ENCODE data around the gene ESPNL.
"Not testable (repeated sequence)": the region's sequence is repeated elsewhere in the genome, so short reads cannot be mapped to it uniquely, and the experiment has no call there.

Gene ESPNL

DNA sequence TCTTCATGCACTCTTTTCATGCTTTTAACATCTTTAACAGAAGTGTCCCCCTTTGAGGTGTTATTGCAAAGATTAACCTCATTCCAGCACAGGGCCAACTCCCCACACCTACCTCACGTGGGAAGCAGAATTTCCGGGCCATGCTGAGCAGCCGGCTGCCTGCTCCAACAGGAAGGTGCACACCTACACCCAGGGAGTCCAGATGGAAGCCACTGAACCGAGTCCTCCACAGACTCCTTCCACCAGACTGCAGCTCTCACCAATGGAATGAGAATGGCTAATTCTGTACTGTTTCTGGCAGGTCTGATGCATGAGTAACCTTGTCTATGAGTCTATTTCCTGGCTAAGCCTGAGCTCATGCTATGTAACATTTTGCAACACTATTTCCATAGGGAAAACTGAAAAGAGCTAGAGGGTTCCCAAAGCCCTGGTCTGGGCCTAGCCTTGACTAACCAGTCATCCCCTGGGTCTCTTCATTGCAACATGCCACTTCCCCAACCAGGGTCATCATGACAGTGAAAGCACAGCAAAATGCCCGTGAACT lies 69.6 kb downstream of the ESPNL start:
- no peak overlapping the region for H2BK5ac ChIP-seq (ENCODE audit: low read length)
- peaks cover 8% of the 10 kb centered on the region for H3K36me3 ChIP-seq (ENCODE audit: control insufficient read depth, insufficient read depth, low read length)
- no peak overlapping the region for H3K4me3 ChIP-seq (ENCODE audit: low read length)
- H3K23ac ChIP-seq (ENCODE audit: low read length), result no peak overlapping the region
- H3K4ac ChIP-seq (ENCODE audit: low read depth, low read length), result no peak overlapping the region
- H3K79me2 ChIP-seq (ENCODE audit: control insufficient read depth, insufficient read depth, low read length), result no peaks in the 10 kb centered on the region
- no peak overlapping the region for H2BK120ac ChIP-seq (ENCODE audit: low read depth, low read length)
- H2AK5ac ChIP-seq (ENCODE audit: low read length), result no peak overlapping the region
- no peak overlapping the region for H3K9ac ChIP-seq (ENCODE audit: low read length)
- no peaks in the 10 kb centered on the region for H3K27me3 ChIP-seq (ENCODE audit: insufficient read depth, low read length, poor library complexity)
- DNase-seq, result no peak
- H3K4me1 ChIP-seq (ENCODE audit: control insufficient read depth, low read depth, low read length), result no peaks in the 10 kb centered on the region
- no peak overlapping the region for H3K18ac ChIP-seq (ENCODE audit: low read length)
- H4K5ac ChIP-seq (ENCODE audit: low read length), result no peak overlapping the region
- H2BK15ac ChIP-seq (replicated peaks; ENCODE audit: low read depth), result no peak overlapping the region
- no peaks in the 10 kb centered on the region for H3K79me1 ChIP-seq (ENCODE audit: low read length)
- H3K4me2 ChIP-seq (ENCODE audit: low read length), result no peak overlapping the region
- no peak overlapping the region for H4K8ac ChIP-seq (ENCODE audit: low read depth, low read length)
- WGBS (ENCODE audit: extremely low coverage, insufficient coverage, low lambda C conversion rate), result no CpG with 5 or more reads among the region's 5 CpGs
- no peak overlapping the region for H3K27ac ChIP-seq (ENCODE audit: low read depth, low read length)
- no peak overlapping the region for H3K56ac ChIP-seq (ENCODE audit: low read length)

- H3K4me2 ChIP-seq (ENCODE audit: low read length), result no peak overlapping the region
- WGBS (ENCODE audit: extremely low coverage, insufficient coverage, low lambda C conversion rate), result no CpG with 5 or more reads among the region's 21 CpGs
- H3K4ac ChIP-seq (ENCODE audit: low read depth, low read length), result no peak overlapping the region
- no peak overlapping the region for H2AK5ac ChIP-seq (ENCODE audit: low read length)
- H3K27ac ChIP-seq (ENCODE audit: low read depth, low read length), result no peak overlapping the region
- no peak overlapping the region for H2BK120ac ChIP-seq (ENCODE audit: low read depth, low read length)
- no peak overlapping the region for H3K23ac ChIP-seq (ENCODE audit: low read length)
- no peak overlapping the region for H2BK15ac ChIP-seq (replicated peaks; ENCODE audit: low read depth)
- H2BK5ac ChIP-seq (ENCODE audit: low read length), result no peak overlapping the region
- no peak overlapping the region for H4K8ac ChIP-seq (ENCODE audit: low read depth, low read length)
- no peaks in the 10 kb centered on the region for H3K4me1 ChIP-seq (ENCODE audit: control insufficient read depth, low read depth, low read length)
- no peak overlapping the region for H3K56ac ChIP-seq (ENCODE audit: low read length)
- H3K9ac ChIP-seq (ENCODE audit: low read length), result no peak overlapping the region
- H3K18ac ChIP-seq (ENCODE audit: low read length), result no peak overlapping the region
- H4K5ac ChIP-seq (ENCODE audit: low read length), result no peak overlapping the region
- no peaks in the 10 kb centered on the region for H3K79me1 ChIP-seq (ENCODE audit: low read length)
- no peaks in the 10 kb centered on the region for H3K27me3 ChIP-seq (ENCODE audit: insufficient read depth, low read length, poor library complexity)
- no peak for DNase-seq
- peaks cover 9% of the 10 kb centered on the region for H3K36me3 ChIP-seq (ENCODE audit: control insufficient read depth, insufficient read depth, low read length)
- no peak overlapping the region for H3K4me3 ChIP-seq (ENCODE audit: low read length)
- no peaks in the 10 kb centered on the region for H3K79me2 ChIP-seq (ENCODE audit: control insufficient read depth, insufficient read depth, low read length)
Measured at GRCh38 chr2:238170386-238171071, 70.4 kb downstream of the ESPNL start.

GRCh38 chr2:238171072-238171431 lies 70.9 kb downstream of the ESPNL start:
- not testable (repeated sequence) for DNase-seq; H3K4me2 ChIP-seq (ENCODE audit: low read length); H3K79me1 ChIP-seq (ENCODE audit: low read length); H3K18ac ChIP-seq (ENCODE audit: low read length); H4K5ac ChIP-seq (ENCODE audit: low read length); H2BK15ac ChIP-seq (replicated peaks; ENCODE audit: low read depth); H2AK5ac ChIP-seq (ENCODE audit: low read length); H3K36me3 ChIP-seq (ENCODE audit: control insufficient read depth, insufficient read depth, low read length); H3K56ac ChIP-seq (ENCODE audit: low read length); H3K4me3 ChIP-seq (ENCODE audit: low read length); H3K79me2 ChIP-seq (ENCODE audit: control insufficient read depth, insufficient read depth, low read length); H3K4me1 ChIP-seq (ENCODE audit: control insufficient read depth, low read depth, low read length); H4K8ac ChIP-seq (ENCODE audit: low read depth, low read length); H3K23ac ChIP-seq (ENCODE audit: low read length); H3K4ac ChIP-seq (ENCODE audit: low read depth, low read length); H3K9ac ChIP-seq (ENCODE audit: low read length); H3K27ac ChIP-seq (ENCODE audit: low read depth, low read length); H2BK5ac ChIP-seq (ENCODE audit: low read length); H2BK120ac ChIP-seq (ENCODE audit: low read depth, low read length); H3K27me3 ChIP-seq (ENCODE audit: insufficient read depth, low read length, poor library complexity)
- WGBS (ENCODE audit: extremely low coverage, insufficient coverage, low lambda C conversion rate), result no CpG with 5 or more reads among the region's 5 CpGs

- no peak for DNase-seq
Measured at GRCh38 chr2:238171575-238172187, 71.5 kb downstream of the ESPNL start.

DNA sequence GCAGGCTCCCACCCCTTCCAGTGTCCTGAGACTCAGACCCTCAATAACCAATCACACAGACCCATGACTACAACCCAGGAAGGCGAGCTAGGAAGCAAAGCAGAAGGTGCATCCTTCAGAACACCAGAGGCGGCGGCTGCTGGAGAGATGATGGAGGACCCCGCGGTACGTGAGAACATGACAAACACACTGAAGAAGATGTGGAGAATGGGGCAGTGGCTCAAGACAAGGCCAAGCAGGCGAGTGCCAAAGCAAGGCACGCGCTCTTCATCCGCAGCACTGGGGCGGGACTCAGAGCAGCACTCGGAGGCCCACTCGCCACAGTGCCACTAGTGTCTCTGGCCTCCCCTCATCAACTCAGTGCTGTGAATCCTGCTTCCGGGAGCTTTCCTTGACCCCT lies 72.3 kb downstream of the ESPNL start:
- H3K23ac ChIP-seq (ENCODE audit: low read length), result no peak overlapping the region
- H3K4me2 ChIP-seq (ENCODE audit: low read length), result no peak overlapping the region
- no peak overlapping the region for H2BK120ac ChIP-seq (ENCODE audit: low read depth, low read length)
- peaks cover 13% of the 10 kb centered on the region for H3K36me3 ChIP-seq (ENCODE audit: control insufficient read depth, insufficient read depth, low read length)
- no CpG with 5 or more reads among the region's 14 CpGs for WGBS (ENCODE audit: extremely low coverage, insufficient coverage, low lambda C conversion rate)
- H3K27ac ChIP-seq (ENCODE audit: low read depth, low read length), result no peak overlapping the region
- no peak overlapping the region for H2AK5ac ChIP-seq (ENCODE audit: low read length)
- H4K8ac ChIP-seq (ENCODE audit: low read depth, low read length), result no peak overlapping the region
- H3K79me1 ChIP-seq (ENCODE audit: low read length), result no peaks in the 10 kb centered on the region
- no peak overlapping the region for H4K5ac ChIP-seq (ENCODE audit: low read length)
- no peak overlapping the region for H3K9ac ChIP-seq (ENCODE audit: low read length)
- no peak overlapping the region for H2BK15ac ChIP-seq (replicated peaks; ENCODE audit: low read depth)
- no peak for DNase-seq
- no peaks in the 10 kb centered on the region for H3K27me3 ChIP-seq (ENCODE audit: insufficient read depth, low read length, poor library complexity)
- no peak overlapping the region for H2BK5ac ChIP-seq (ENCODE audit: low read length)
- no peak overlapping the region for H3K56ac ChIP-seq (ENCODE audit: low read length)
- no peak overlapping the region for H3K18ac ChIP-seq (ENCODE audit: low read length)
- no peak overlapping the region for H3K4ac ChIP-seq (ENCODE audit: low read depth, low read length)
- no peaks in the 10 kb centered on the region for H3K79me2 ChIP-seq (ENCODE audit: control insufficient read depth, insufficient read depth, low read length)
- no peaks in the 10 kb centered on the region for H3K4me1 ChIP-seq (ENCODE audit: control insufficient read depth, low read depth, low read length)
- H3K4me3 ChIP-seq (ENCODE audit: low read length), result no peak overlapping the region

More at GRCh38 chr2:238171575-238172187, 71.5 kb downstream of the ESPNL start:
- Histone ChIP-seq H3K27me3 (ENCODE audit: insufficient read depth, low read length, poor library complexity) (no peaks in the 10 kb centered on the region), H3K4me1 (ENCODE audit: control insufficient read depth, low read depth, low read length) (no peaks in the 10 kb centered on the region), H3K36me3 (ENCODE audit: control insufficient read depth, insufficient read depth, low read length) (peaks cover 13% of the 10 kb centered on the region), H2BK15ac (replicated peaks; ENCODE audit: low read depth) (no peak overlapping the region), H2BK120ac (ENCODE audit: low read depth, low read length) (no peak overlapping the region), H3K56ac (ENCODE audit: low read length) (no peak overlapping the region), H3K18ac (ENCODE audit: low read length) (no peak overlapping the region), H4K5ac (ENCODE audit: low read length) (no peak overlapping the region), H3K23ac (ENCODE audit: low read length) (no peak overlapping the region), H3K4me3 (ENCODE audit: low read length) (no peak overlapping the region), H2BK5ac (ENCODE audit: low read length) (no peak overlapping the region), H3K4ac (ENCODE audit: low read depth, low read length) (no peak overlapping the region), H4K8ac (ENCODE audit: low read depth, low read length) (no peak overlapping the region), H3K4me2 (ENCODE audit: low read length) (no peak overlapping the region), H3K9ac (ENCODE audit: low read length) (no peak overlapping the region), H3K79me1 (ENCODE audit: low read length) (no peaks in the 10 kb centered on the region), H3K79me2 (ENCODE audit: control insufficient read depth, insufficient read depth, low read length) (no peaks in the 10 kb centered on the region), H2AK5ac (ENCODE audit: low read length) (no peak overlapping the region), H3K27ac (ENCODE audit: low read depth, low read length) (no peak overlapping the region)
- WGBS (ENCODE audit: extremely low coverage, insufficient coverage, low lambda C conversion rate), result no CpG with 5 or more reads among the region's 9 CpGs

Measured in mesendoderm (in vitro differentiated cells).